CD4-positive, alpha-beta T cell treated with Interferon gamma for 1 hour (primary cell): ENCODE measurements around the gene TPSB2.

Source experiments
- DNase-seq: peaks from one replicate; pipeline ENCODE4 v3.0.0-alpha.2; 2020

Gene TPSB2

GRCh38 chr16:1181404-1182315, 48.3 kb downstream of the TPSB2 start:
- DNase-seq, result no peak

- DNase-seq, result no peak
These were observed 49.2 kb downstream of the TPSB2 start for GRCh38 chr16:1180549-1181403.
